Neutrophil (primary cell): ENCODE results near the gene RIF1.
"Not testable (repeated sequence)": the region's sequence is repeated elsewhere in the genome, so short reads cannot be mapped to it uniquely, and the experiment has no call there.

Experiments used
- H3K27ac ChIP-seq: fragments of 200-600 bp; sonication (generic); 2 replicates; pipeline ENCODE4 v1.5.1; 2016; ENCODE audit warnings: mild to moderate bottlenecking, moderate library complexity
- H3K27me3 ChIP-seq: fragments of 200-600 bp; sonication (generic); 2 replicates; pipeline ENCODE4 v1.6.0; 2016; ENCODE audit warnings: mild to moderate bottlenecking
- H3K36me3 ChIP-seq: fragments of 200-600 bp; sonication (generic); 2 replicates; pipeline ENCODE4 v1.5.1; 2017
- H3K4me1 ChIP-seq, 2 experiments: fragments of 200-600 bp in 1 of 2; sonication (generic) in 1 of 2; 1 replicate in 1 of 2; 2 replicates in 1 of 2; pipeline versions ENCODE4 v1.5.1 to v1.6.1; 2013 to 2016; ENCODE audit warnings: low read depth in 1 of 2, low read length in 1 of 2, mild to moderate bottlenecking in 1 of 2, moderate library complexity in 1 of 2; ENCODE audit not compliant: control insufficient read depth in 1 of 2, insufficient read depth in 1 of 2
- H3K4me3 ChIP-seq, 2 experiments: fragments of 200-600 bp in 1 of 2; sonication (generic) in 1 of 2; 1 replicate in 1 of 2; 2 replicates in 1 of 2; pipeline ENCODE4 v1.5.1; 2013 to 2016; ENCODE audit warnings: low read depth in 1 of 2, low read length in 1 of 2, mild to moderate bottlenecking in 1 of 2, moderate library complexity in 1 of 2
- H3K9me3 ChIP-seq: fragments of 200-600 bp; sonication (generic); 2 replicates; pipeline ENCODE4 v1.5.1; 2016
- CTCF ChIP-seq: fragments of 200-600 bp; sonication (generic); IDR thresholded peaks from 2 replicates; pipeline ENCODE4 v1.5.1; 2016; ENCODE audit warnings: antibody characterized with exemption

RIF1 gene

GRCh38 chr2:151405376-151405775, 4.3 kb upstream of the RIF1 start:
- Histone ChIP-seq H3K4me1 (peaks cover 5 to 7% of the 10 kb centered on the region in 2 experiments), H3K36me3 (no peaks in the 10 kb centered on the region), H3K27me3 (no peaks in the 10 kb centered on the region), H3K4me3 (no peak overlapping the region), H3K9me3 (no peaks in the 10 kb centered on the region), H3K27ac (no peak overlapping the region)
- no peak for TF ChIP-seq CTCF

- no peaks in the 10 kb centered on the region for H3K9me3 ChIP-seq
- H3K36me3 ChIP-seq, result peaks cover under 1% of the 10 kb centered on the region
- no peak overlapping the region for H3K4me3 ChIP-seq
- H3K27me3 ChIP-seq, result no peaks in the 10 kb centered on the region
- TF ChIP-seq CTCF, result no peak
- H3K4me1 ChIP-seq, result peaks cover 19 to 20% of the 10 kb centered on the region in 2 experiments
- H3K27ac ChIP-seq, result no peak overlapping the region
These were observed 2.4 kb upstream of the RIF1 start for GRCh38 chr2:151407281-151407680.

DNA sequence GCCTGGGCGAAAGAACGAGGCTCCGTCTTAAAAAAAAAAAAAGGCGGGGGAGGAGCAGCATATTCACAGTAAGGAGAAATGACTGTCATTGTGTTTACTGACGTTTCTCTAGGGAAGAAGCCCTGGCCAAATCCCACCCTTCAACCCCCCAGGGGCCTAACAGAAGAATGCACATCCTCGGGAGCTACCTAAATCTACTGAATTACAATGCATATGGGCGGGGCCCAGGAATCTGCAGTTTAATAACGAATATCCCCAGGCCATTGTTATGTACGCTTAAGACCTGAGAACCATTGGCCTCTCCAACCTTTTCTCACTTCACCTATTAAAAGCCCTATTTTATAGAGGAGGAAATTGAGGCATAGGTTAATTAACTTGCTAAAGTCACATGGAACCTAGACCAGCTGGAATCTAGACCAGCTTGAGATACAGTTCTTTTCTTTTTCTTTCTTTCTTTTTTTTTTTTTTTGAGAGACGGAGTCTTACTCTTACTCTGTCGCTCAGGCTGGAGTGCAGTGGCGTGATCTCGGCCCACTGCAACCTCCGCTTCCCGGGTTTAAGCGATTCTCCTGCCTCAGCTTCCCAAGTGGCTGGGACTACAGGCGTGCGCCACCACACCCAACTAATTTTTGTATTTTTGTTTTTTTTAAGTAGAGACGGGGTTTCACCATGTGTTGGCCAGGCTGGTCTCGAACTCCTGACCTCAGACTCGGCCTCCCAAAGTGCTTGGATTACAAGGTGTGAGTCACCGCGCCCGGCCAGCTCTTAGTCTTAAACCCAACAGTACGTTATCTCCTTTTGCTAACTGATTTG, 708 bp upstream of the RIF1 start:
- H3K9me3 ChIP-seq, result no peaks in the 10 kb centered on the region
- H3K4me1 ChIP-seq, result peaks cover 19 to 20% of the 10 kb centered on the region in 2 experiments
- peak overlapping the region; percentile 82 to 92 for H3K4me3 ChIP-seq
- no peaks in the 10 kb centered on the region for H3K27me3 ChIP-seq
- peaks cover 14% of the 10 kb centered on the region for H3K36me3 ChIP-seq
- H3K27ac ChIP-seq, result peak overlapping the region; percentile 91
- no peak for TF ChIP-seq CTCF

GRCh38 chr2:151410485-151410834, 758 bp downstream of the RIF1 start:
- no peak for TF ChIP-seq CTCF

GRCh38 chr2:151417650-151418049, 7.9 kb downstream of the RIF1 start:
- TF ChIP-seq CTCF, result no peak

More at GRCh38 chr2:151410485-151410834, 758 bp downstream of the RIF1 start:
- peak overlapping the region; percentile 82 to 92 for H3K4me3 ChIP-seq
- no peaks in the 10 kb centered on the region for H3K9me3 ChIP-seq
- peak overlapping the region; percentile 91 for H3K27ac ChIP-seq
- peaks cover 20% of the 10 kb centered on the region for H3K36me3 ChIP-seq
- no peaks in the 10 kb centered on the region for H3K27me3 ChIP-seq
- peaks cover 19 to 20% of the 10 kb centered on the region in 2 experiments for H3K4me1 ChIP-seq

GRCh38 chr2:151421681-151422080, 12.0 kb downstream of the RIF1 start:
- H3K27me3 ChIP-seq, H3K4me1 ChIP-seq, H3K4me3 ChIP-seq, H3K9me3 ChIP-seq, H3K27ac ChIP-seq: not testable (repeated sequence)
- peaks cover 71% of the 10 kb centered on the region for H3K36me3 ChIP-seq

More at GRCh38 chr2:151417650-151418049, 7.9 kb downstream of the RIF1 start:
- H3K4me3 ChIP-seq, result no peak overlapping the region
- H3K9me3 ChIP-seq, result no peaks in the 10 kb centered on the region
- H3K27ac ChIP-seq, result no peak overlapping the region
- no peaks in the 10 kb centered on the region for H3K27me3 ChIP-seq
- H3K36me3 ChIP-seq, result peaks cover 76% of the 10 kb centered on the region
- H3K4me1 ChIP-seq, result no peaks in the 10 kb centered on the region
